ENCODE results near the gene SPRY2. TPM values are rescaled to one million over a fixed set of nuclear protein-coding genes. Genes with fewer than 3 reads are reported as not detected.

SPRY2 gene
- total and polyA plus RNA-seq, 2 donors from 2014 or later, result 10.6 to 26.2 TPM

DNA sequence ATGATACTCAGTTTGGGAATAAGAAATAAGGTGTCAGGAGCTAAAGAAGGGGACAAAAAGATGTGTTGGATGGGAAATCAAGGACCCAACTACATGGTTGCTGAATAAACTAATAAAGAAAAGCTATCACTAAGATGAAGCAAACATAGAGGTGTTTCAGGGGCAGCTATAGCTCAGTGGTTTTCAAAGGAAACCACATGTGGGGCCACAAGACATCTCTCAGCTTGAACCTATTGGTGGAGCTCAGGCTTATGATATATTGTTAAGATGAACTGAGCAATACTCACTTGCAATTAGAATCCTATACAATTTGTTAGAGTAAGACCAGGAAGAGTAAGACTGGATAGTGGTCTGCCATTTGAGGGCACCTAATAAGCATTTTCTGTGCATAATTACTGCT is 45.1 kb upstream of the SPRY2 start:
- Histone ChIP-seq H3K27ac (ENCODE audit: low read depth in 2 of 2, low read length in 2 of 2) (no peak overlapping the region), H3K4me1 (ENCODE audit: control insufficient read depth in 2 of 3, insufficient read depth in 2 of 3, low read depth in 1 of 3, low read length in 3 of 3) (no peaks in the 10 kb centered on the region), H3K9me3 (ENCODE audit: control insufficient read depth in 2 of 3, insufficient read depth in 1 of 3, low read length in 3 of 3) (peaks cover 0 to 2% (median 0%) of the 10 kb centered on the region in 3 donors), H3K4me3 (ENCODE audit: low read length in 3 of 3) (no peak overlapping the region), H3K36me3 (ENCODE audit: control insufficient read depth in 2 of 3, insufficient read depth in 3 of 3, low read length in 3 of 3) (no peaks in the 10 kb centered on the region), H3K9ac (ENCODE audit: low read length in 3 of 3) (no peak overlapping the region), H3K27me3 (ENCODE audit: control insufficient read depth, insufficient read depth, low read length) (no peaks in the 10 kb centered on the region)
- FAIRE-seq, result no peak
- no peak for DNase-seq
- TF ChIP-seq, protein P1, sequence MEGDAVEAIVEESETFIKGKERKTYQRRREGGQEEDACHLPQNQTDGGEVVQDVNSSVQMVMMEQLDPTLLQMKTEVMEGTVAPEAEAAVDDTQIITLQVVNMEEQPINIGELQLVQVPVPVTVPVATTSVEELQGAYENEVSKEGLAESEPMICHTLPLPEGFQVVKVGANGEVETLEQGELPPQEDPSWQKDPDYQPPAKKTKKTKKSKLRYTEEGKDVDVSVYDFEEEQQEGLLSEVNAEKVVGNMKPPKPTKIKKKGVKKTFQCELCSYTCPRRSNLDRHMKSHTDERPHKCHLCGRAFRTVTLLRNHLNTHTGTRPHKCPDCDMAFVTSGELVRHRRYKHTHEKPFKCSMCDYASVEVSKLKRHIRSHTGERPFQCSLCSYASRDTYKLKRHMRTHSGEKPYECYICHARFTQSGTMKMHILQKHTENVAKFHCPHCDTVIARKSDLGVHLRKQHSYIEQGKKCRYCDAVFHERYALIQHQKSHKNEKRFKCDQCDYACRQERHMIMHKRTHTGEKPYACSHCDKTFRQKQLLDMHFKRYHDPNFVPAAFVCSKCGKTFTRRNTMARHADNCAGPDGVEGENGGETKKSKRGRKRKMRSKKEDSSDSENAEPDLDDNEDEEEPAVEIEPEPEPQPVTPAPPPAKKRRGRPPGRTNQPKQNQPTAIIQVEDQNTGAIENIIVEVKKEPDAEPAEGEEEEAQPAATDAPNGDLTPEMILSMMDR (IDR thresholded peaks at IDR 0.05; ENCODE audit: borderline replicate concordance, extremely low read depth, insufficient read depth), result no peak
- intact Hi-C loops (cut with DNase I), result no loop called here

DNA sequence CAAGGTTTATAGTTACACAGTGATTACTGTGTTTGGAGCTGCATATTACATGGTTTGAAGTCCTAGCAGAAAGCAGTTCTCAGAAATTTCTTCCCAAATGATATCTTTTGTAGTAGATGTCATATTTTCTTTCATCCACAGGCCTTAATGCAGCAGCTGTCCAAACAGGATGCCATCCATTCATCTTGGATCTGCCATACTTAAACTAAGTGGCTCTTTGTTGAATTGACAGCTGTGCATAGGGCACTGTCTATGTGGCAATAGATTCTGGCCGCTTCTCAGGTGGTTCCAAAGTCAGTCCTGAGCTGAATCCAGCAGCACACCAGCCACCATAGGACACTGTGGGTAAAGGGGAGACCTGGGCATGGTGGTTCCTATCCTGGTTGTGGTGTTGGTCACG is 41.6 kb upstream of the SPRY2 start:
- TF ChIP-seq, protein P1 (IDR thresholded peaks at IDR 0.05; ENCODE audit: borderline replicate concordance, extremely low read depth, insufficient read depth), result no peak
- Histone ChIP-seq H3K4me1 (ENCODE audit: control insufficient read depth in 2 of 3, insufficient read depth in 2 of 3, low read depth in 1 of 3, low read length in 3 of 3) (no peaks in the 10 kb centered on the region), H3K27ac (ENCODE audit: low read depth in 2 of 2, low read length in 2 of 2) (no peak overlapping the region), H3K4me3 (ENCODE audit: low read length in 3 of 3) (no peak overlapping the region), H3K36me3 (ENCODE audit: control insufficient read depth in 2 of 3, insufficient read depth in 3 of 3, low read length in 3 of 3) (no peaks in the 10 kb centered on the region), H3K9ac (ENCODE audit: low read length in 3 of 3) (no peak overlapping the region), H3K27me3 (ENCODE audit: control insufficient read depth, insufficient read depth, low read length) (no peaks in the 10 kb centered on the region), H3K9me3 (ENCODE audit: control insufficient read depth in 2 of 3, insufficient read depth in 1 of 3, low read length in 3 of 3) (no peaks in the 10 kb centered on the region)
- FAIRE-seq, result no peak
- intact Hi-C loops (cut with DNase I), result no loop called here
- no peak for DNase-seq

DNA sequence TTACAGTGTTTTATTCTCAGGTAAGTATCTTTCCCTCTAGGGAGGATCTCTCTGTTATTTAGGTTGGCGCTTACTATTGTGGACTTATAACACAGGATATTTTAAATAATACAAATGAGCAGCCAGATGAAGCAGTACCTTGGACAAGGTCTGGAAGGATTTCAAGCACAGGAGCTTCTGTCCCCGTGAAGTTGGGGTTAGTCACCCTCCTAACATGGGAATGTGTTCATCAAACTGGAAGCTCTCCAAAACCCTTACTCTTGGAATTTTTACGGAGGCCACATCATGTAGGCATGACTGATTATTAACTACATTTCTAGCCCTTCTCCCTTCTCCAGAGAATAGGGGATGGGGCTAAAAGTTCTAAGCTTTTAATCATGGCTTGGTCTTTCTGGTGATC is 38.3 kb upstream of the SPRY2 start:
- Histone ChIP-seq H3K9ac (ENCODE audit: low read length in 3 of 3) (no peak overlapping the region), H3K4me1 (ENCODE audit: control insufficient read depth in 2 of 3, insufficient read depth in 2 of 3, low read depth in 1 of 3, low read length in 3 of 3) (peaks cover 0 to 4% (median 0%) of the 10 kb centered on the region in 3 donors), H3K9me3 (ENCODE audit: control insufficient read depth in 2 of 3, insufficient read depth in 1 of 3, low read length in 3 of 3) (no peaks in the 10 kb centered on the region), H3K36me3 (ENCODE audit: control insufficient read depth in 2 of 3, insufficient read depth in 3 of 3, low read length in 3 of 3) (no peaks in the 10 kb centered on the region), H3K4me3 (ENCODE audit: low read length in 3 of 3) (no peak overlapping the region), H3K27me3 (ENCODE audit: control insufficient read depth, insufficient read depth, low read length) (no peaks in the 10 kb centered on the region), H3K27ac (ENCODE audit: low read depth in 2 of 2, low read length in 2 of 2) (no peak overlapping the region)
- no peak for DNase-seq
- FAIRE-seq, result no peak
- TF ChIP-seq, protein P1 (IDR thresholded peaks at IDR 0.05; ENCODE audit: borderline replicate concordance, extremely low read depth, insufficient read depth), result no peak
- intact Hi-C loops (cut with DNase I), result no loop called here

DNA sequence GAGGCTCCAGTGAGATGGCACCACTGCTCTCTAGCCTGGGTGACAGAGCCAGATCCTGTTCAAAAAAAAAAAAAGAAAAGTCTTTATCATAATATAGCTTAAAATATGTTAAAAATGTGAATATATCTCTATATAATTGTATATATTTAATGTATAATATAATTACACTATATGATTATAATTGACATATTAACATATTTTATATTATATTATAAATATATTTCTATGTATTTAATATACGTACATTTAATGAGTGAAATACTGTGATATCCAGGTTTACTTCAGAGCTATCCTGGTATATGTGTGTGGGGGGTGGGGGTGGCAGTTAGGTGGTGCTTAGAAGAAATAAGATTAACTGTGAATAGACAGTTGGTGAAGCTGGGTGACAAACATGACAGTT is 35.6 kb upstream of the SPRY2 start:
- Histone ChIP-seq H3K27ac (ENCODE audit: low read depth in 2 of 2, low read length in 2 of 2) (no peak overlapping the region), H3K9ac (ENCODE audit: low read length in 3 of 3) (no peak overlapping the region), H3K9me3 (ENCODE audit: control insufficient read depth in 2 of 3, insufficient read depth in 1 of 3, low read length in 3 of 3) (no peaks in the 10 kb centered on the region), H3K4me3 (ENCODE audit: low read length in 3 of 3) (no peak overlapping the region), H3K4me1 (ENCODE audit: control insufficient read depth in 2 of 3, insufficient read depth in 2 of 3, low read depth in 1 of 3, low read length in 3 of 3) (peaks cover 0 to 4% (median 0%) of the 10 kb centered on the region in 3 donors), H3K27me3 (ENCODE audit: control insufficient read depth, insufficient read depth, low read length) (no peaks in the 10 kb centered on the region), H3K36me3 (ENCODE audit: control insufficient read depth in 2 of 3, insufficient read depth in 3 of 3, low read length in 3 of 3) (no peaks in the 10 kb centered on the region)
- DNase-seq (no peak), FAIRE-seq (peak; percentile 79)
- intact Hi-C loops (cut with DNase I), result no loop called here
- TF ChIP-seq, protein P1 (IDR thresholded peaks at IDR 0.05; ENCODE audit: borderline replicate concordance, extremely low read depth, insufficient read depth), result no peak

Measured in kidney (tissue), 14 donors.